Activated naive CD8-positive, alpha-beta T cell (primary cell): Measurements from ENCODE around the gene COG5.

Experiments
- H3K27ac Mint-ChIP-seq: one replicate; pipeline ENCODE4 v1.8.0; 2021; ENCODE audit warnings: mixed read lengths
- H3K27me3 Mint-ChIP-seq: one replicate; pipeline ENCODE4 v1.8.0; 2021; ENCODE audit warnings: mixed read lengths
- H3K36me3 Mint-ChIP-seq: one replicate; pipeline ENCODE4 v1.8.0; 2021; ENCODE audit warnings: mixed read lengths
- H3K4me1 Mint-ChIP-seq: one replicate; pipeline ENCODE4 v1.8.0; 2021; ENCODE audit warnings: low read depth, mixed read lengths
- H3K4me3 Mint-ChIP-seq: one replicate; pipeline ENCODE4 v1.8.0; 2021; ENCODE audit warnings: mild to moderate bottlenecking, mixed read lengths
- H3K9me3 Mint-ChIP-seq: one replicate; pipeline ENCODE4 v1.8.0; 2021; ENCODE audit warnings: low read depth, mixed read lengths

COG5 gene

DNA sequence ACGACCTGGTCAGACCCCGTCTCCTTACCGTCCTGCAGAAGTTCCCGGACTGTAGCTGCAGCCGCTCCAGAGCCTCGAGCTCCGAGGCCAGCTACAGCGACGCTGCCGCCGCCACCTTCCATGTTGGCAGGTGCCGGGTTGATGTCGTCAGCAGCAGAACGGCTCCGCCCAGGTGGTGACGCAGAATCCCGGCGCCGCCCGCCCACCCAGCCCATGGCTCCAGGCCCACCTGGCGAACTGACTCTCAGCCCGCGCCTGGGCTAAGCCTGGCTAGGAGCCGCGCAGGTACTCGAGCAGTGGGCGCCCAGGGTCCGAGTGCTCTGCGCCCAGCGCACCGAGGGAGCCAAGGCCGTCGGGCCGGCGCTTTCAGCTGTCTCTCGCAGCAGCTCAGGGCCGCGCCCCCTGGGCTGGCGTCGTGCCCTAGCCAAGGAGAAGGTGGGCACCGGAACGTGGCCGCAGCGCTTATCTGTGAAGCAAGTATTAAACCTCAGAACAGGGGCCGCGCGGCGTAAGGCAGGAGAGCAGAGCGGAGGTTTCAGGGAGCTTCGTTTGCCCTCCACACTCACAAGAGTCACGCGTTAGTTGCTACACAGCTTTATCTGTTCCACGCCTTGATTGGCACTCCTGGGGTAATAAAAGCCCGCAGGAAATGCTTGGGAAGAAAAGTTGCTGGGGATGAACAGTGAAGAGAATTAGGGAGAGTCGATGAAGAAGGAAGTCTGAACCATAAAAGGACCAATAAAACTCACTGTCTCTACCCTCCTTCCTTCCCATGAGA is at the start of gene COG5, which contains the start of gene DUS4L:
Gene COG5 (minus strand): TSS at position 146 of the 778 bp plus-strand sequence. CDS start 24 bp downstream, at position 122.
Gene DUS4L (plus strand): TSS at position 197 of the 778 bp plus-strand sequence. CDS start 3,100 bp downstream, outside the sequence.
- Mint-ChIP-seq H3K27me3 (no peaks in the 10 kb centered on the region), H3K36me3 (peaks cover 5% of the 10 kb centered on the region), H3K4me1 (peaks cover 68% of the 10 kb centered on the region), H3K4me3 (peak within 1 kb of the TSS; percentile 94), H3K9me3 (no peaks in the 10 kb centered on the region), H3K27ac (peak within 1 kb of the TSS; percentile 93)

DNA sequence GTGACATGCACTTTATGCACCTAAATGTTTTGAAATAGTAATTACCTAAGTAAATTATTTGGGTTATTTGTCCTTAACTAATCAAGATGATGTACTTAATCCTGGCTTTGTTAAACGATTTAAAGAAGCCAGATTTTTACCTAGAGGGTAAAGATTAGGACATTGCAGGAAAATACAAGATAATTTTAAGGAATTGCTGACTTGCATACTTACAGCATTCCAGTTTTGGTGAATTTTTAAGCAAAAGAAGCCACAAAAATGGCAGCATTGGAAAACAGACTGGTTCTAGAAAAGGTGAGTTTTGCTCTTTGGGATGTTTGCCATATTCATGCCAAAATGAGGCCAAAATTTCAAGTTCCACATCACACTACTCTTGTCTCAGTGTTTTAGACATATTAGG is 49.7 kb upstream of the COG5 start:
- Mint-ChIP-seq H3K4me1 (no peaks in the 10 kb centered on the region), H3K27me3 (no peaks in the 10 kb centered on the region), H3K36me3 (peaks cover 31% of the 10 kb centered on the region), H3K9me3 (no peaks in the 10 kb centered on the region), H3K4me3 (no peak overlapping the region), H3K27ac (no peak overlapping the region)

DNA sequence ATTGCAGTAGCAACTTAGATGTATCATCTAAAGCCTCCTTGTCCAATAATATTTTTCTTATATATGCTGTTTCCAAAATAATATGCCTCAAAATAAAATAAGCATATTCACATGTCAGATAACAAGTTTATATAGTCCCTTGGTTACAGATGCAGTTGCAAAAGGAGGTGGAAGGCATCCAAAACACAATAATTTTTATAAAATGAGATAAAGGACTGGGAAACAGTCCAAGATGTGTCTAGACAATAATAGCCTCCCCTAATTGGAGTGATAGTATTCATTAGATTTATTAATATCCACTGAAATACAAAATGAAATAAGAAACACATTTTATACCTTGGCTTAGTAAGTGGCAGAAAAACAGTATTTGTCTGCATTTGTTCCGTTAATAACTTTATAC is 46.6 kb upstream of the COG5 start:
- H3K4me1 Mint-ChIP-seq = no peaks in the 10 kb centered on the region
- H3K4me3 Mint-ChIP-seq = no peak overlapping the region
- H3K36me3 Mint-ChIP-seq = peaks cover 28% of the 10 kb centered on the region
- no peak overlapping the region for H3K27ac Mint-ChIP-seq
- no peaks in the 10 kb centered on the region for H3K27me3 Mint-ChIP-seq
- no peaks in the 10 kb centered on the region for H3K9me3 Mint-ChIP-seq

DNA sequence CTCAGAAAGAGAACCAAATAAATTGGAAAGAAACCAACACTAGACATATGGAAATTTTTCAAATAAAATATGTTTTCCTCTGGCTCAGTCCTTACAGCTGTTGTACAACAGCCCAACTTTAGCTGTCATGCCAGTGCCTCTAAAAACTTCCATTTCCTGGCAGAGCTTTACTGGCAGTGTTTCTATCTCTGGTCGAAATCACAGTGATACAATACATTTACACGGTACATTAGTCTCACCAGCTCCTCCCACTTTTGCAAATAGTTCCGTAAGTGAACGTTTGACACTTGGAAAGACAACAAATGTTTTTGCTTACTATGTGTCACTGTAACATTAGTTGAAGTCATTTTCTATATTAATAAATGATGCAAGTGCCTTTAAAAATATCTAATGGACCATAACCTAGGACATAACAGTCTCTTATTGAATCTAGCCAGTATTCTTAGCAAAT is 46.1 kb upstream of the COG5 start:
- Mint-ChIP-seq H3K4me1 (no peaks in the 10 kb centered on the region), H3K36me3 (peaks cover 25% of the 10 kb centered on the region), H3K27ac (no peak overlapping the region), H3K9me3 (no peaks in the 10 kb centered on the region), H3K27me3 (no peaks in the 10 kb centered on the region), H3K4me3 (no peak overlapping the region)

DNA sequence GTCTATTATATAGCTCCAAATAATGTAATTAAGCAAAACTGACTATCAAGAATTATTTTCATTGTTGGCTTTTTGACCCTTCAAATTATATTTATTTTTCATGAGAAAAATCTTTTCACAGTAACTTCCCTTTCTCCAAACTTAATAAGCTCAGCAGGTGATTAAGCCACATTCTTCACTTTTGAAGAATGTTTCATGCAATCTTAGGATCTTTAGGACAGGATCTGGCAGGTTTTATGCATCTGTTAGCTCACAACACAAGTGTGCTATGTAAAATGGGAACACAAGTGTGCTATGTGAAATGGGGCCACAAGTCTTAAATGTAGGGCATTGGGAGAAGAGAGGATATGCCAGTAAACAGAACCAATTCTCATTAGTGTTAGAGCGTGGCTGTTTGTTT is 42.6 kb upstream of the COG5 start:
- Mint-ChIP-seq H3K36me3 (peaks cover 15% of the 10 kb centered on the region), H3K4me3 (no peak overlapping the region), H3K9me3 (no peaks in the 10 kb centered on the region), H3K27me3 (no peaks in the 10 kb centered on the region), H3K27ac (no peak overlapping the region), H3K4me1 (no peaks in the 10 kb centered on the region)

DNA sequence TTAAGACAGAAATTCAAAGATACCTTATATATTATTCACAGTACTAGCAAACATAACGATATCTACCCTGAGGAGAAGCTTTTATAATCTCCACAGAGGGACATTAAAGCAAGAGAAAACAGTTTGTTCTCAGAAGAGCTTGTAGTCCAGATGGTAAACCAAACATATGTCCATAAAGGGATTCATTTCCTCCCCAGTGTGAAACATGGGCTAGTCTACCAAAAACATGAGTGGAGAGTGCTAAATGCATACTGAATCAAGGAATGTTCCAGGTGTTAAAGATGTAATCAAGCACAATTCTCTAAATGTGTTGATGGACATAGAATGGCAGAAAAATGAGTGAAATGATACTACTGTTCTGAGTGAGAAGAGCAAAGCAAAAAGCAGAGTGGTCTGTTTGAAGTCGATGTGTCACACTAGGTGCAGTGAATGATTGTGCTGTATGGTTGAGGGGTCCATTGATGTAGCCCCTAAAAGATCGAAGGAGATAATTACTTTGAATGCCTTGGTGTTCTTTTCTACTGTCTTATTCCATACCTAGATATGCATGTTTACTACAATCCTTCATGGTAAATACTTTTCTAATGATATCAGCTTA is 41.6 kb upstream of the COG5 start:
- Mint-ChIP-seq H3K4me1 (no peaks in the 10 kb centered on the region), H3K27ac (no peak overlapping the region), H3K27me3 (no peaks in the 10 kb centered on the region), H3K36me3 (peaks cover 15% of the 10 kb centered on the region), H3K9me3 (no peaks in the 10 kb centered on the region), H3K4me3 (no peak overlapping the region)

DNA sequence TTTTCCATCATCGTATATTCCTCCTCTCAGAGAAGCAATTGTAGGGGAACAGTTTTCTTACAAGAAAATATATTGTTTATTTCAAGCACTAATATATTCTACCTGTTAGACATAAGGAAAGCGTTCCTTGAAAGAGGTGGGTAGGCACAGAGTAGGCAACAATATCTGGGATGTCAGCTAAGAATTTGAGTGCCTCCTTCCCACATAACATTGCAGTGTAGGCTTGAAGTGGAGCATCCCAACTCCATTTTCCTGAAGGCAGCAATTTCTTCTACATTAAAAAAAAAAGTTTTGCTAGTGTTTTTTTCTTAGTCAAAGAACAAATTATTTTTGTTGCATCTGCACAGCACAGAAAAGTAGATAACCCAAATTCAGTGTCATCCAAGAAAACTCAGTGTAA is 37.1 kb upstream of the COG5 start:
- Mint-ChIP-seq H3K4me1 (no peaks in the 10 kb centered on the region), H3K4me3 (no peak overlapping the region), H3K27me3 (no peaks in the 10 kb centered on the region), H3K27ac (no peak overlapping the region), H3K36me3 (peaks cover 7% of the 10 kb centered on the region), H3K9me3 (no peaks in the 10 kb centered on the region)

DNA sequence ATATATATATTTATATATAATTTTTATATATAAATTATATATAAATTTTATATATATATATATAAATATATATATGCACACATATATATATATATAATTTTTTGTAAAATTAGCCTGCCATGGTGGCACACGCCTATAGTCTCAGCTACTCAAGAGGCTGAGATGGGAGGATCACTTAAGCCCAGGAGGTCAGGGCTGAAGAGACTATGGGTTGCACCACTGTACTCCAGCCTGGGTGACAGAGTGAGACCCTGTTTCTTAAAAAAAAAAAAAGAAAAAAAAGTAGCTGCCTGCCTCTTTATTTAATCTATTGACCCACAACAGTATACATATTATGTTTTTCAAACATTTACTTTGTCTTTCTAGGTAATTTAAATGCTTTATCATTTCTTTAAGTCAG is 35.5 kb upstream of the COG5 start:
- Mint-ChIP-seq H3K4me1 (no peaks in the 10 kb centered on the region), H3K27me3 (no peaks in the 10 kb centered on the region), H3K4me3 (no peak overlapping the region), H3K36me3 (peaks cover 11% of the 10 kb centered on the region), H3K27ac (no peak overlapping the region), H3K9me3 (no peaks in the 10 kb centered on the region)

DNA sequence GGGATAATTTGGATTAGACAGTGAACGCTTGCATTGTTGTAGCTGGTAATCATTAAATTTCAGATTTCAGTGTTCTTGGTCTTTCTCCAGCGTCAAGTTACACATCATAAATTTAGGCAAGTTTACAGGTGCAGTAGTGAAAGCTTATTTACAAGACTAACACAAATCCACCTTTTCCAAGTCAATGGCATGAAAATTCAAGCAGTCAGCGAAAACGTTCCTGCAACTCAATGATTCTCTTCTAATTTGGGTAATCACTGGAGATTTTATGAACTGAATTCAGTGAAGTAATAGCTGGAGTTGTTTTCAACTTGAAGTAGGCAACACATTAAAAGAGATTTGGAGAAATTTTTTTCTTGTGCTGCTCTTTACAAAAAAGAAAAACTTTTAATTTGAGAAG is 34.2 kb upstream of the COG5 start:
- H3K4me3 Mint-ChIP-seq = no peak overlapping the region
- no peaks in the 10 kb centered on the region for H3K4me1 Mint-ChIP-seq
- no peaks in the 10 kb centered on the region for H3K9me3 Mint-ChIP-seq
- H3K27ac Mint-ChIP-seq = no peak overlapping the region
- H3K27me3 Mint-ChIP-seq = no peaks in the 10 kb centered on the region
- peaks cover 13% of the 10 kb centered on the region for H3K36me3 Mint-ChIP-seq

DNA sequence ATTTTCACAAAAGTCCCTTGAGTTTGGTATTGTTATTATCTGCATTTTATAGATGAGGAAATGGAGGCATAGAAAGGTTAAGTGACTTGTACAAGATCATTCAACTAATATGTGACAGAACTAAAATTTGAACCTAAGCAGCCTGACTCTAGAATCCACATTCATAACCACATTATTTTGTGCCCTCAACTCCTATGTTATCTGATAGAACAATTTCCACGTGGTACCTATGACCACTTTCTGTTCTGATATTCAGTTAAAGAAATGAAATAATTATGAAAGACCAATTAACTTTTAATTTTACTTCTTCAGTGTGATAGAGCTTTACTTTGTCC is 33.8 kb upstream of the COG5 start:
- Mint-ChIP-seq H3K9me3 (no peaks in the 10 kb centered on the region), H3K27ac (no peak overlapping the region), H3K27me3 (no peaks in the 10 kb centered on the region), H3K4me1 (no peaks in the 10 kb centered on the region), H3K4me3 (no peak overlapping the region), H3K36me3 (peaks cover 13% of the 10 kb centered on the region)

DNA sequence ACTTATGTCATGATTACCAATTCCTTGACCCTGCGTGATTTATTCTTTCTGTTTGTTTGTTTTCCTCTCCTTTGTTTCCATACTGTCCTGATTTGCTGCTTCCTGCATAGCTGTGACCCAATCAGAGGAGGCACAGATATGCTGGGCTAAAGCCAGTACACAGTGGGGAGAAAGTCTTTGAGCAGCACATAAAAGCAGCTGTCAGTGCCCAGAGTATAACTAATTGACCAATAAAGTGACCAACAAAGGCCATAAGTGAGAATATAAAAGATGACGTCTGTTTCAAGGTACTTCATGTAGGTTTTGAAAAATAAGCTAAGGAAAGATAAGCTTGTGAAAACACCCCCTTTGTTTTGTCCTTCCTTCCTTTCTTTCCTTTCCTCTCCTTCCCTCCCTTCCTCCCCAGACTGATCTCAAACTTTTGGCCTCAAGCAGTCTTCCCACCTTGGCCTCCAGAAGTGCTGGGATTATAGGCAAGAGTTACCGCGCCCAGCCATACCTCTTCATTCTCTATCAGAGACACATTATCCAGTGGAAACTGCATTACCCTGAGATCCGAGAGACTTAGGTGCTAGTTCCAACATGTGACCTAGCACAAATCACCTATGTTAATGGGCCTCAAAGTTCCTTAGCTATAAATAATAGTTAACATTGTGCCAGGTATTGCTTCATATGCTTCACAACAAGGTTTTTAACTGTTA is 33.3 kb upstream of the COG5 start:
- peaks cover 13% of the 10 kb centered on the region for H3K36me3 Mint-ChIP-seq
- H3K9me3 Mint-ChIP-seq = no peaks in the 10 kb centered on the region
- no peak overlapping the region for H3K27ac Mint-ChIP-seq
- H3K4me3 Mint-ChIP-seq = no peak overlapping the region
- no peaks in the 10 kb centered on the region for H3K27me3 Mint-ChIP-seq
- H3K4me1 Mint-ChIP-seq = no peaks in the 10 kb centered on the region

DNA sequence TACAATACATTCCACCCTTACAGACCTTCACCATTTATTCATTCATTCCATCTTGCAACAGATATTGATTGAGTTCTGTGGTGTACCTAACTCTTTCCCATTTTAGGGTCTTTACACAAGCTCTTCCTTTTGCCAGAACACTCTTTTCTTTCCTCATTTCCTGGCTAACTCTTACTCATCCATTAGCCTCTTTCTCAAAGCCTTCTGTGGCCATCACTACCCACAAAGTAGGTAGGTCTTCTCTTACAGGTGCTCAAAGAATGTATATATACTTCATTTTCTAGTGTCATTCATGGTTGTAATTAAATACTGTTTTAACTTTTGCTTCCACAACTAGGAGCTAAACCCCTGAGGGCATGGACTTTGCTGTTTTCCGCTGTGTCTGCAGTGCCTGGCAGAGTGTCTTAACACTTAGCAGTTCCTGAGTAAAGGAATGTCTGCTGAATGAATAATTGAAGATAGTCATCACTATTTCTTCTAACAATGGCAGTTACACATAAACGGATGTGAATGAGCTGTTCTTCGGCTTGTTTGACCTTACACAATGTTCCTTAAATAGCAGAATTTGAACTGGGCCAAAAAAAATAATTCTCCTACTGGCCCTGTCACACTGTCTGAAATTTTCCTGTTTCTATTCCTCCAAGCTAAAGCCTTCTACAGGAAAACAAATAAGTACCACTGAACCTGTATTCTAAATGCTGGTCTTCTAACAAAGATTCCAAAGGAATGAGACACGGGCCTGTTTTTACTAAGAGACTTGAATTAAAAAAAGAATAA is 31.4 kb upstream of the COG5 start:
- Mint-ChIP-seq H3K9me3 (no peaks in the 10 kb centered on the region), H3K36me3 (peaks cover 10% of the 10 kb centered on the region), H3K27me3 (no peaks in the 10 kb centered on the region), H3K4me3 (no peak overlapping the region), H3K4me1 (no peaks in the 10 kb centered on the region), H3K27ac (no peak overlapping the region)

DNA sequence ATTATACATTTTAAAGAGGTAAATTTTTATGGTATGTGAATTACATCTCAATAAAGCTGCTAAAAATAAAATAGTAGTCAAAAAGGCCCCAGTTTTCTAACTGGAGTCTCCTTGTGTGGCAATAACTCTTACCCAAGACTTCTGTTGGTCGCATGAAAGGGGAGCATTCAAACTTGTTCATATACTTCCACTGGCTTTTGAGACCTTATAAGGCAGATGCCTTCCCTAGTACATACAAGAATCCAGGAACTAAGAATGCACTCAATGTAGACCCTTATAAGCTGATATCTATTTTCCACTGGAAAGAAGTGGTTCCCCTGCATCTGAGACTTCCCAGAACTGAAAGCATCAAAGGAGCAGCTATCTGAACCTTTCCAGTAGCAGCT is 29.3 kb upstream of the COG5 start:
- H3K27me3 Mint-ChIP-seq = no peaks in the 10 kb centered on the region
- H3K27ac Mint-ChIP-seq = no peak overlapping the region
- peaks cover 10% of the 10 kb centered on the region for H3K36me3 Mint-ChIP-seq
- H3K9me3 Mint-ChIP-seq = no peaks in the 10 kb centered on the region
- H3K4me3 Mint-ChIP-seq = no peak overlapping the region
- no peaks in the 10 kb centered on the region for H3K4me1 Mint-ChIP-seq

DNA sequence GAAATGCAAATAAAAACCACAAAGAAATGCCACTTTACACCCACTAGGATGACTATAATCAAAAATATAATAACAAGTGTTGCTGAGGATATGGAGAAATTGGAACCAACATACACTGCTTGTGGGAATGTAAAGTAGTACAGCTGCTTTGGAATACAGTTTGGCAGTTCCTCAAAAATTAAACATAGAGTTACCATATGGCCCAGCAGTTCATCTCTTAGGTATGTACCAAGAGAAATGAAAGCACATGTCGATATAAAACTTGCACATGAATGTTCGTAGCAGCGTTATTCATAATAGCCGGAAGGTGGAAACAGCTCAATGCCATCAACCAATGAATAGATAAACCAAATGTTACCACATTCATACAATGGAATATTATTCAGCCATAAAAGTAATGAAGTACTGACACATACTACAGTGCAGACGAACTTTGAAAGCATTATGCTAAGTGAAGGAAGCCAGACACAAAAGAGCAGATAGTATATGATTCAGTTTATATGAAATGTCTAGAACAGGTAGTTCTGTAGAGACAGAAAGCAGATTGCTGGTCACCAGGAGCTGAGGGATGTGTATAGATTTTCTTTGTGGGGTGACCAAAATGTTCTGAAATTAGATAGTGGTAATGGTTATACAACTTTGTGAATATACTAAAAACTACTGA is 28.8 kb upstream of the COG5 start:
- Mint-ChIP-seq H3K27me3 (no peaks in the 10 kb centered on the region), H3K4me3 (no peak overlapping the region), H3K9me3 (no peaks in the 10 kb centered on the region), H3K36me3 (peaks cover 10% of the 10 kb centered on the region), H3K4me1 (no peaks in the 10 kb centered on the region), H3K27ac (no peak overlapping the region)
